LoVo (cell line): ENCODE measurements around the gene GRIFIN.
"Not testable (repeated sequence)": the region's sequence is repeated elsewhere in the genome, so short reads cannot be mapped to it uniquely, and the experiment has no call there.

Experiments used
- DNase-seq: peaks from one replicate; pipeline ENCODE4 v3.0.0-alpha.2; 2016; ENCODE audit warnings: low spot score

GRIFIN gene

GRCh38 chr7:2478399-2478785, 2.2 kb upstream of the GRIFIN start:
- peak; percentile 42 for DNase-seq

- no peak for DNase-seq
Observed at GRCh38 chr7:2477447-2478398, 1.5 kb upstream of the GRIFIN start.

GRCh38 chr7:2476776-2477446, 713 bp upstream of the GRIFIN start:
- no peak for DNase-seq

GRCh38 chr7:2475678-2476015, 551 bp downstream of the GRIFIN start:
- no peak for DNase-seq

- DNase-seq: no peak
Observed at GRCh38 chr7:2474813-2475677, 1.2 kb downstream of the GRIFIN start.

- DNase-seq: no peak
Observed at GRCh38 chr7:2474224-2474623, 2.0 kb downstream of the GRIFIN start.

- no peak for DNase-seq
Observed at GRCh38 chr7:2473496-2474180, 2.6 kb downstream of the GRIFIN start.

- DNase-seq: no peak
Observed at GRCh38 chr7:2472739-2473138, 3.5 kb downstream of the GRIFIN start.

- no peak for DNase-seq
Observed at GRCh38 chr7:2471396-2471795, 4.8 kb downstream of the GRIFIN start.

- DNase-seq: peak; percentile 8
Observed at GRCh38 chr7:2471022-2471329, 5.2 kb downstream of the GRIFIN start.

- DNase-seq: no peak
Observed at GRCh38 chr7:2470204-2471021, 5.8 kb downstream of the GRIFIN start.

- DNase-seq: not testable (repeated sequence)
Observed at GRCh38 chr7:2469460-2470203, 6.6 kb downstream of the GRIFIN start.

GRCh38 chr7:2468227-2468626, 8.0 kb downstream of the GRIFIN start:
- DNase-seq: no peak

- no peak for DNase-seq
Observed at GRCh38 chr7:2466675-2467074, 9.5 kb downstream of the GRIFIN start.

- DNase-seq: no peak
Observed at GRCh38 chr7:2465928-2466327, 10.3 kb downstream of the GRIFIN start.

- DNase-seq: no peak
Observed at GRCh38 chr7:2462731-2463130, 13.5 kb downstream of the GRIFIN start.

- no peak for DNase-seq
Observed at GRCh38 chr7:2461268-2462026, 14.8 kb downstream of the GRIFIN start.

- no peak for DNase-seq
Observed at GRCh38 chr7:2460641-2461040, 15.6 kb downstream of the GRIFIN start.

GRCh38 chr7:2460188-2460587, 16.0 kb downstream of the GRIFIN start:
- no peak for DNase-seq

- no peak for DNase-seq
Observed at GRCh38 chr7:2459674-2460073, 16.5 kb downstream of the GRIFIN start.
